Astrocyte (in vitro differentiated cells and primary cell): ENCODE data around the gene KDSR.

ENCODE experiments used
- EZH2 ChIP-seq: IDR thresholded peaks from 2 replicates; pipeline ENCODE4 v1.6.1; 2012; ENCODE audit warnings: mild to moderate bottlenecking, low read length, inconsistent platforms; ENCODE audit not compliant: insufficient read depth
- TF ChIP-seq, protein P1 (sequence below): IDR thresholded peaks from 2 replicates; pipeline ENCODE4 v1.5.1; 2011; ENCODE audit warnings: low read depth, mild to moderate bottlenecking, inconsistent platforms, low read length, moderate library complexity; ENCODE audit not compliant: insufficient read depth

DNA sequence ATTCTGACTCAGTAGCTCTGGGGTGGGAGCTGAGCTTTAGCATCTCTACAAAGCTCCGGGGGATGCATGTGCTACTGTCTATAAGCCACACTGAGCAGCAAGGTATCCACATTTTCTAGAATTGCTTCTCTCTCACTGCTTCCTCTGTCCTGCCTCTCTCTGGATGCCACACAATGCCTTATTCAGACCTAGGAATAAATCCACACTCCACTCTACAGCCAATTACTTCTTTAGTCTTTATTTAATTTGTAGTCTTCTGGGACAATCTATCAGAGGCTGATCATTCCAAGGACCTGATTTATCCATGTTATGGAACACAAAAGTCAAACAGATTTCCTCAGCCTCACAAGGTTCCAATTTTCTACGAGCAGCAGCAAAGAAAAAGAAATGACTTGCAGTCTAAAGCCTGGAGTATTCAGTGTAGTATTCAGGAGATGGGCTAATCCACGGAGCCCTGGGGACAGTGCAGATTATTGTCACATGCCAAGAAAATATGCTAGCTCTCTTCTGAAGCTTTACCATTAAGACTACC is 51.8 kb downstream of the KDSR start:
- TF ChIP-seq, protein P1, sequence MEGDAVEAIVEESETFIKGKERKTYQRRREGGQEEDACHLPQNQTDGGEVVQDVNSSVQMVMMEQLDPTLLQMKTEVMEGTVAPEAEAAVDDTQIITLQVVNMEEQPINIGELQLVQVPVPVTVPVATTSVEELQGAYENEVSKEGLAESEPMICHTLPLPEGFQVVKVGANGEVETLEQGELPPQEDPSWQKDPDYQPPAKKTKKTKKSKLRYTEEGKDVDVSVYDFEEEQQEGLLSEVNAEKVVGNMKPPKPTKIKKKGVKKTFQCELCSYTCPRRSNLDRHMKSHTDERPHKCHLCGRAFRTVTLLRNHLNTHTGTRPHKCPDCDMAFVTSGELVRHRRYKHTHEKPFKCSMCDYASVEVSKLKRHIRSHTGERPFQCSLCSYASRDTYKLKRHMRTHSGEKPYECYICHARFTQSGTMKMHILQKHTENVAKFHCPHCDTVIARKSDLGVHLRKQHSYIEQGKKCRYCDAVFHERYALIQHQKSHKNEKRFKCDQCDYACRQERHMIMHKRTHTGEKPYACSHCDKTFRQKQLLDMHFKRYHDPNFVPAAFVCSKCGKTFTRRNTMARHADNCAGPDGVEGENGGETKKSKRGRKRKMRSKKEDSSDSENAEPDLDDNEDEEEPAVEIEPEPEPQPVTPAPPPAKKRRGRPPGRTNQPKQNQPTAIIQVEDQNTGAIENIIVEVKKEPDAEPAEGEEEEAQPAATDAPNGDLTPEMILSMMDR, result no peak
- TF ChIP-seq EZH2, result no peak
